NCI-H2081 (cell line): ENCODE results near the gene GNB2.

Experiments
- DNase-seq, 2 experiments: peaks; one replicate each; lab custom pipeline; 2025; lab: John Stamatoyannopoulos, UW

The GNB2 gene

DNA sequence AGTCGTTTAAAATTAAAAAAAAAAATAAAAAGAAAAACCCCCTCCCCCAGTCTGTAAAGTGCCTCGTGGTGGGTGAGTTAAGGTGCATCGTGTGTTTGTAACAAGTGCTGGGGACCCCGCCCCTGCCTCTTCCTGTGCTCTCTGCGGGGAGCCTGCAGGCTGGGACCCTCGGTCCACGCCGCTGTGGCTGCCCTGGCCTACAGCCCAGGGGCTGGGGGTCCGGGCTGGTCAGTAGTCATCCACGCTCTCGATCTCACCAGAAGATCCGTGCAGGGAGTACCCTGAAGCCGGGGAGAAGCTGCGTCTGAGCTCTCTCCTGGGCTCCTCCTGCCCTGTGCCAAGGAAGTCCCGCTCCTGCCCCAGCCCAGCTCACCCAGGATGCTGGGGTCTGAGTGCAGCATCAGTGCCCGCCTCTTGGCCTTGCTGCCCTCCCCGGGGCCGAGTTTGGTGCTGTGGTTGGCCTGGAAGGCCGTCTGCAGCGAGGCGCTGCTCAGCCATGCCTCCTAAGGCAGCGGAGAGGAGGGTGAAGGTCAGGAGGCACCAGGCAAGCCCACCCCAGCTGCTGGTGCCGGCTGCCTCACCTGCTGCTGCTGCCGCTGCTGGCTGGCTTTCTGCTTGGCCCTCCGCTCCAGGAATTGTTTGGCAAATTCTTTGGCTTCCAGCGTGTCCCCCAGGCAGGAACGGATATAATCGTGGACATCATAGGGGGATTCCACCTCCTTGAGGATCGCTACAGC lies 8.1 kb downstream of the GNB2 start:
- no peak for DNase-seq

DNA sequence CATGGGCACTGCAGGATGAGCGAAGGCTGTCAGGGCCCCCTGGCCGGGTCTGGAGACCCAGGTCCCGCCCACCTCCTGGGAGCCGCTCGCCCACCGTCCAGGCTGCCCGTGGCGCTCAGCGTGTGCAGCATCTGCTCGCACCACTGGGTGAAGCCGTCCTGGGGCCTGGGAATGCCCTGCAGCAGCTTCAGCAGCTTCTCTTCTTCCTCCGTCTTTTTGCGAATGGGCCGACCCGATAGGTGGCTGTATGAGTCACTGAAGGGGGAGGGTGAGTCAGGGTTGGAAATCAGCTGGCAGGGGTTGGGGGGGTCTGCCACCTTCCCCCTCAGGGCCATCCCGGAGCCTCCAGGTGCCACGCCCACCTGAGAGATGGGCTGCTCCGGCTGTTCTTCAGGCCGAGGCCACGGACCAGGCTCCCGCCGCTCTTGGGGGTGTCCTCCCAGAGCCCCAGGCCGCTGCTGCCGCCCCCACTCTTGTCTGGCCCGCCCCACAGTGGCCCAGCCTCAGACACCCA lies 8.7 kb downstream of the GNB2 start:
- DNase-seq, result no peak

DNA sequence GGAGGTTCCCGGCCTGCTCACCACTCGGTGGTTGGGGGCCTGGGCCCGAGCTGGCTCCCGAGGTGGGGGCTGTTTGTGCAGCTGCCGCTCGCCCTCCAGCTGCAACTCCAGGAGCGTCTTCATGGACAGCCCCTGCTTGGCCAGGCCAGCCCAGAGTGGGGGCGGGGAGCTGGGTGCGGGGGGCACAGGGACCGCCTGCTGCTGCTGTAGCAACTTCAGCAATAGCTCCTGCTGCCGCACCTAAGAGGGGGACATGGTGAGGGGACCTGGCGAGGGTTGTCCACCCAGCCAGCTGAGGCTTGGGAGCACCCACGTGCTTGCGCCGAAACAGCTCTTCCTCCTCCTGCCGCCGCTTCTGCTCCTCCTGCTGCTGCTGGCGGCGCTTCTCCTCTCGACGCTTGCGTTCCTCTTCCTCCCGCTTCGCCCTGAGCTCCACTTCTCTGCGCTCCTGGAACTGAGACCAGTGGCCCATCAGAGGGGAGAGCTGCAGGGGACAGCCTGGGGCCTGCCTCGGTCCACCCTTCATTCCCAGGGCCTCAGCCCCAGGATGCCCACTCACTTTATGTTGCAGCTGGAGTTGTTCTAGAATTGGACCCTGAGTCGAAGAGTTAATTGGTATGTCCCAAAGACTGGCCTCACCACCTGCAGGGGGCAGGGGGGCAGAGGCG lies 9.6 kb downstream of the GNB2 start:
- DNase-seq, result no peak

DNA sequence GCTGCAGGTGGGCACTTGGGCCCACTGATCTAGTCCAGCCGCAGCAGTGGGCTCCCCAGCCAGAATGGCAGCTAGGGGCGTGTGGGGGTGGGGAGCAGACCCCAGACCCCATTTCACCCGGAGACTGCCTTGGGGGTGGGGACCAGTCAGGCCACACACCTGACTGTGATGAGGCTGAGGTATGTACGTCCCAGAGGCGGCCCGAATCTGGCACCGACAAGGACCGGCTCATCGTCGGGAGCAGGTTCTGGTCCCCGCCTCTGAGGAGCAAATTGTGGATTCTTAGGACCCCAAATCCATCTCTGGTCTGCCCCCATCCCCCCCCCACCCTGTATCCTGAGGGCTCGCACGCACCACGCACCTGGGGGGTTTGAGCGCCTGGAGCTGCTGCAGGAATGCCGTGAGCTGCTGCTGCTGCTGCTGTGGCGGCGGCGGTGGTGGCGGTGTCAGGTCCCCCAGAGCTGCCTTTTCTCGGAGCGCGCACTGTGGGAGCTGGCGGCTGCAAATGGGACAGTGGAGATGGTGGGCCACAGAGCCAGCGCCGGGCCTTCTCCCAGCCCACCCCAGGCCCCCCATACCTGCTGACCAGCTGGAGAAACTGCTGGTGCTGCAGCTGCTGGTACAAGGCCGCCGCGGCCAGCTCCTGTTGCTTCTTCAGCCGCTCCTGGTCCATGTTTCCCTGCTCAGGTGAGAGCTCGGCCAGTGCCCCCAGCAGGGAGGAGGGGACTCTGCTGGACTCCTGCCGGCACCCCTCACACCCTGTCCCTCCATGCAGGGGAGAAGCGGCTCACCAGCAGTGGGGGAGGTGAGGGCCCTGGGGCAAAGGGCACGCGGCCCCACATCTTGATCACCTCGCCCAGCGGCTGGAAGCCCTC lies 10.4 kb downstream of the GNB2 start:
- DNase-seq, result no peak

DNA sequence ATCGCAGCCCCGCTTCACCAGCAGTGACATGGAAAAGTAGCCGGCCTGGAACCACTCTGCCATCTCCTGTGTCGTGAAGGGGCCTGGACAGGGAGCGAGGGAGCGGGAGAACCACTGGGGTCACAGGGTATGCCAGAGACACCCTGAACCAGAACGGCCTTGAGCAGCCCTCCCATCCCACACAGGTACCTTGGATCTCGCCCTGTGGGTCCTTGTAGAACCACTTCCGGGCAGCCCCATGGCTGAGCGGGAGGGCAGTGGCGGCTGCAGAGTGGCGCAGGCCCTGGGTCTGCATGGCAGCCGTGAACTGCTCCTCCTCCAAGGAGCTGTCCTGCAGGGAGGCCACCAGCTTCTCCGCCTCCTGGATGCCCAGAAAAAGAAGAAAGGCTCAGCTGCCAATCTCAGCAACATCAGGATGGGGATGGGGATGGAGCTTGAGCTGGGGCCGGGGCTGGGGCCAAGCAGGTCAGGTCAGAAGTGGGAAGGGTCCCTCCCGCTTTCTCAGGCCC lies 11.0 kb downstream of the GNB2 start:
- DNase-seq, result no peak

DNA sequence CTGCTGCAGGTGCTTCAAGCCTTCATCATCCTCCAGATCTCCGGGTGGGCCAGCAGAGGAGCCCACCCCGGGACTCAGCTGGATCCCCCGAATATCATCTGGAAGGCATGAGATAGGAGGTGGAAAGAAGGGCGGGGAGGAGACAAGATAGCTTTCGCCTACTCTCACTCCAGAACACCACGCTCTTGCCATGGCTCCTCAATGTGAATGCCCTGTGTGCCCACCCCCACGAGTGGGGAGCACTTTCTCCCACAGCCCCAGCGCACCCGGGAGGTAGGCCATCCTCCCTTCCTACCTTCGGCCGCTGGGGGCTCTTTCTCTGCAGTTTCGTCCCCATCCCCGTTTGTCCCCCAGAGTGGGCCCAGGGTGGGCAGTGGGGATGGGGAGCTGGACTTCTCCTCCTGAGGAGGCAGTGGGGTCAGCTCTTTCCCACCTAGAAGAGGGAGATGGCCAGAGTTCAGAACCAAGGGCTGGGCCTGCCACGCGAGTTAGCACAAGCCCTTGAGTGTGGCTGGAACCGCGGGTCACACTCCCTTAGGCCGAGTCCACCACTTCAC lies 11.6 kb downstream of the GNB2 start:
- no peak for DNase-seq

DNA sequence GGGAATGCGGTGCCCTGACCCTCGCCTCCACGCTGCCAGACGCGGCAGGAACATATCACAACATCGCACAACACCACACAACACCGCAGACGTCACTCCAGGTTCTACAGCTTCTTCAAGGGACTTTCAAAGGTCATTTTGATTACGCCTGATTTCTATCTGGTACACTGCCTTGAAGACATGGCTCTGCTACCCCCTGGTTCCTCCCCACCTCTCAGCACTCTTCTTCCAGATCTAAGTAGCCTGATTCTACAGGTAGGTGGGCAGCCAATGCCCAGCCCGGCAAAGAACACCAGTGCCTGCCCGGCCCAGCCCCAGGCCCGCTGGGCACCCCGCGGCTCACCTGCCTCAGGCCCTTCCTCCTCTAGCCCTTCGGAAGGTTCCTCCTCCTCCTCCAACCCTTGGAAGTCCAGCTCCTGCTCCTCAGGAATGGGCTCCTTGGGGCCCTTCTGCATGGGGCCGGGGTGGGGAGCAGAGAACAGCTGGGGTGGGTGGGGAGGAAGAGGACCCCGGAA lies 12.1 kb downstream of the GNB2 start:
- no peak for DNase-seq

DNA sequence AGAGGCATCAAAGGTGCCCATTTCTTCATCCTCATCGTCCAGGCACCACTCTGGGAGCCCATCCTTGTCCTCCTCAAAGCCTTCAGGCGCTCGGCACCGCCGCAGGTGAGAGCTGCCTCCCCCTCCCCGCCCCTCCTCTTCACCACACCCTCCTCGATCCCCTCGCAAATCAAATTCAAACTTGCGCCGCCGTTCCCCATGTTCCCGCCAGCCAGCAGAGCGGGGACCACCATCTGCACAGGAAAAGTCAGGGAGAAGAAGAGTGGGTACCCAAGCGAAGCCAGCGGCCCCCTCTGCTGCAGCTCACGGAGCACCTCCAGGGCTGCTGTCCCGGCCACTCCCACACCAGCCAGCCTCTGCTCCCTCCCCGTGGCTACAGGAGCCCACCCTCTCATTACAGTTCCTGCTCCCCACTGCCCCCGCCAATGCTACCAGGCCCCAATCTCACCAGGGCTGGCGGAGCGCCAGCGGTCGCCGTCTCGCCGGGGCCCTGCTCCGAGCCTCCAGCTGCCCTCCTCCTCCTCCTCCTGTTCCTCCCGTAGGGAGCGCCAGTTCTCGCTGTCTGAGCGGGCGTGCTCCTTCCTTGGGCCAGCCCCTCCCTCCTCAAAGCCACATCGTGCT lies 12.8 kb downstream of the GNB2 start:
- DNase-seq, result no peak

DNA sequence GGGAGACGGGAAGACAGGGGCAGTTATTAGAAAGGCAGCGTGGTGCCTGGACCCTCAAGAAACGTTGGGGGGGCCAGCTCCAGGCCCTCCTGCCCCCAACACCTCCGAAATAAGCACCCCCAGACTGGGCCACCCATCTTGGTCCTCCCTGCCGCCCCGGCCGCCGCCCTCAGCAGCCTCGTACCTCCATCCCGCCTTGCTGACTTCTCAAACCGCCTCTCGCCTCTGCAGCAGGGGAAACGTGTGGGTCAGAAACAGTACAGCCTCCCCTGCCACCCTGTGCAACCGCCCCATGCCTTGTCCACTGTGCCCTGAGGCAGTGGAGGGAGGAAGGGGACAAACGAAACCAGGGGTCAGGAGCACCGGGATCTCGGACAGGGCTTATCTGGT lies 13.3 kb downstream of the GNB2 start:
- DNase-seq, result no peak

DNA sequence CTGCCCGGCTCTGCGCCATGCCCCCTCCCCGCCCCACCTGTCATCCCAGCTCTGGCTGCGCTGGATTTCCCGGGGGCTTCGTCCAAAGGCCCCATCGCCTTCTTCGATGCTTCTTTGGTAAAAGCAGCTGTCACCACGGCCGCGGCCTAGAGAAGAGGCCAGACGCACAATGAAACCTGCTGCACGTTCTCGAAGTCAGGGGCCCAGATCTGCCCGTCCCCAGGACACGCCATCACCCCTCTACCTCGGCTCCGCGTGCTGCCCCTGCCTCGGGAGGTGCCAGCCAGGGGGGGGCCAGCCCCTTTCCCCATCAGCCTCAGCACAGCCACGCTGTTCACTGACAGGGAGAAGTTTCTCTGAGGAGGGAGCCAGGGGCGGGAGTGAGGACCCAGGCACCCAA lies 13.7 kb downstream of the GNB2 start:
- no peak for DNase-seq

DNA sequence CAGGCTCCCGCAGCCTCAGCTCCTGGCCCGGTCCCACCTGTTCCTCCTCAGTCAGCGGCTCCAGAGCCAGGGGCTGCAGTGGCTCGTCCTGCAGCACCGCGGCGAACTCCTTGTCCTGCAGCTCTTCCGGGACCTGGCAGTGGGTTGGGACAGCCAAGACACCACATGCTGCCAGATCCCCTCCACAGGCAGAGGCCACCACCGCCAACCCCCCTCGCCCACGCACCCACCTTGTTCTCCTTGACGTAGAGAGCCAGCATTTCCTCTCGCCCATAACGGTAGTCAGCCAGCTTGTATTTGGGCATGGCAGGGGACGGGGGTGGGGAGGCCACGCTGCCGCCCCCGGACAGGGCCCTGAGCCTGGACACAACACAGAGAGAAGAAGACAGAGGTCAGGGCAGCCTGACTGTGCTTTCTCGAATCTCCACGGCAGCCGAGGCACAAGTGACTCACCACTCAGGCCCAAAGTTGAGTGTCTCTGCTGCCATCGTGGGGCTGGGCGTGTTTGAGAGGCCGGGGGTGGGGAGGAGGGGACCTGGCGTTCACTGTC lies 14.3 kb downstream of the GNB2 start:
- no peak for DNase-seq

DNA sequence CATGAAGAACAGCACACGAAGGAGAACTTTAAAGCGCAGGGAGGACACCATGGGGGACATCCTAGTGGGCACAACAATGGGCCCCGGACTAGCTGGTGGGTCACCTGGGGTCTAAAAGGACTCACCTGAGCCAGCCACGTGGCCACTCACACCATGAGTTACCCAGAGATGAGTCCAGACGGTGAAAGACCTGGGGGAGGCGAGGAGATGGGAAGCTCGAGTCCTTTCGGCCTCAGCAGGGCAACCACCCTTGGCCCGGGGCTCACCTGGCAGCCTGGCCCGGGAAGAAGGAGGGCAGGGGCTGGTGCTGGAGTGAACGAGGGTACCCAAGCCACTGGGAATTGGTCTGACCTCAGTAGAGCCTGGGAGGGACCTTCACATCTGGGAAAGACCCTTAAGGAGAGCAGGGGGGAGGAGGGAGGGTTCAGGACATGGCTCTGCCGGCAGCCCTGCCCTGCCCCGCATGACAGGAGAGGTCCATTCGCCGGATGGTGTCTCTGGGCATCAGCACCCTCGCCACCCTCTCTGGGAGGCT lies 14.9 kb downstream of the GNB2 start:
- no peak for DNase-seq

DNA sequence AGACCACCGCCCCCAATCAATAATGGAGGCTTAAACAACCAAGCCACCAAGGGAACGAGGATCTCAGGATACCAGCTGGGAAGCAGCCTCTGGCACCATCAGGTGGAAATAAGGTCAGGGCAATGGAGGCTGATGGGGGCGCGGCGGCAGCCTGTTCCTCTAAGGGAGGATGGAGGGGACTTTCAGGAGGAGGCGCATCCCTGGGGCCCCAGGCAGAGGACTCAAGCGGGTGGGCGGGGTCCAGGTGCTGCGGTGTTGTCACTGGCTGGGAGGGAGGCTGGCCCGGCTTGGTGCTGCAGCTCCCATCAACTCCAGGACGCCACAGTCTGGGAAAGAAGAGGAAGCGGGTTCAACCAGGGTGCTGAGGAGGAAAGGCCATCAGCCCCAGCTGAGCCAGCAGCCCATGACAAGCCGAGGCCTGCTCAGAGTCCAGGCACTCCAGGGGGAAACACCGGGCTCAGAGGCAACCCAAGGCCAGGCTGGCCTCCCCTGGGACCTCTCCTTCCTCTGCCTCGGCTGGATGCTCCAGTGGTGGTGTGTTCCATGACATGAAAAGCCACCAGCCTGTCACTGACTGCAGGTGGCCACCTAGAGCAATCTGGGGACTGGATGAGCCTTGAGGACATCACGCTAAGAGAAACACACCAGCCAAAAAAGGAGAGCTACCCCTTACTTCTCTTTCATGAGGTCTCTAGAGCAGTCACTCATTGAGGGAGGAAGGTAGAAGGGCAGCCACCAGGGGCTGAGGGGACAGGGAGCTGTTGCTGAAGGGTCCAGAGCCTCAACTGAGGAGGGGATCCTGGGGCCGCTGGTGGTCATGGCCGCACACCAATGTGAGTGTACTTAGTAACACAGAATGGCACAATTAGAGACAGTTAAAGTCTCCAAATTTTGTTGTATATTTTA lies 15.9 kb downstream of the GNB2 start:
- no peak for DNase-seq

DNA sequence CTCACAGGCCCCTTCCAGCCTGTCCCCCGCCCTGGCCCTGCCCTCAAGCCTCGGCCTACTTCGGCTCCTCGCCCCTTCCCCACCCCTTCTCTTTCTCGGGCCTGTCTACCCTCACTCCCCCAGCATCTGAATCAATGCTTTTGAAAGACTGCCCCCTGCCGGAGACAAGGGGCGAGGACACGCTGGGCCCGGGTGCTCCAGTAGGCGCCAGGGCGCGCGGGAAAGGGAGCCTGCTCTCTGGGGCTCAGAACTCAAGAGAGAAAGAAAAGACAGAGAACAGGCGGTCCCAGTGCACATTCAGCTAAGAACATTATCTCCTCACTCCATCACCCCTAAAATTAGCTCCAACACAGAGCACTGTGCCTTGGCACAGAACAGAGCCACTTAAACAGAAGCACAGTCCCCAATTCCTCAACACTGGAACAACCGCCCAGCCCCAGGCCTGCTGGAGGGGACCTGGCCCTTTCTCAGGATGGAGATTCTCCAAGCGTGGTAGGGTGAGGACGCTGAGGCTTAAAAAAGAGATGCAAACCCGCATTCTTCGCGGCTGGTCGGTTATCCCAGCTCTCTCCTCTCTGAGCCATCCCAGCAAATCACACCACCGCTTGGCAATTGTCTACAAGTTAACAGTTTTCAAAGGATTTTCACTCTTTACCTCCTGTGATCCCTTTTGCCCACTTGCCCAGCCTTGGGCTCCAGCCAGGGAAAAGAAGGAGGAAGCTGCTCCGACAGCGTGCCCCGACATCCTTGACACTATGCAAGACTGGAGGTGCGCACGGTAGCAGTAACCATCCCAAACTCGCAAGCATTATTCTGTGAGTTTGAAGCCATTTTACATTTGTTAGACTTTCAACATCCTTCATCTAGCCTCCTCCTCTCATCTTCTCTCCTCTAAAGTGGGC lies 18.4 kb downstream of the GNB2 start:
- peak; percentile 71 to 85 for DNase-seq

DNA sequence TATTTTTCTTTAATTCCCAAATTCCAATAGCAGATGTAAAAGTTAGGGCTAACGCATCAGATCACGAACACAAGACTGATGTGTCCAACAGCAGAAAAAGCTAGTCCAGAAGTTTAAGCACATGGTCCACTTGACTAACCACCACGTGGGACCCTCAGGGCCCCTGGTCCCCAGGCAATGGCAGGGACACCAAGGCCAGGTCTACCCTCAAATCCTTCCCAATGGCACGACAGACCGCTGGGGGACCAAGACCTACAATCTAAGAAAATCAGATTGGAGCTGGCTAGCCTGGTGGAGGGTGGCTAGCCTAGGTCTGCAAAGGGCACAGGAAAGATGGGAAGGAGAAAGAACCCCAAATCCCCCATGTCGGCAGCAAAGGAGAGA lies 19.0 kb downstream of the GNB2 start:
- DNase-seq, result no peak

DNA sequence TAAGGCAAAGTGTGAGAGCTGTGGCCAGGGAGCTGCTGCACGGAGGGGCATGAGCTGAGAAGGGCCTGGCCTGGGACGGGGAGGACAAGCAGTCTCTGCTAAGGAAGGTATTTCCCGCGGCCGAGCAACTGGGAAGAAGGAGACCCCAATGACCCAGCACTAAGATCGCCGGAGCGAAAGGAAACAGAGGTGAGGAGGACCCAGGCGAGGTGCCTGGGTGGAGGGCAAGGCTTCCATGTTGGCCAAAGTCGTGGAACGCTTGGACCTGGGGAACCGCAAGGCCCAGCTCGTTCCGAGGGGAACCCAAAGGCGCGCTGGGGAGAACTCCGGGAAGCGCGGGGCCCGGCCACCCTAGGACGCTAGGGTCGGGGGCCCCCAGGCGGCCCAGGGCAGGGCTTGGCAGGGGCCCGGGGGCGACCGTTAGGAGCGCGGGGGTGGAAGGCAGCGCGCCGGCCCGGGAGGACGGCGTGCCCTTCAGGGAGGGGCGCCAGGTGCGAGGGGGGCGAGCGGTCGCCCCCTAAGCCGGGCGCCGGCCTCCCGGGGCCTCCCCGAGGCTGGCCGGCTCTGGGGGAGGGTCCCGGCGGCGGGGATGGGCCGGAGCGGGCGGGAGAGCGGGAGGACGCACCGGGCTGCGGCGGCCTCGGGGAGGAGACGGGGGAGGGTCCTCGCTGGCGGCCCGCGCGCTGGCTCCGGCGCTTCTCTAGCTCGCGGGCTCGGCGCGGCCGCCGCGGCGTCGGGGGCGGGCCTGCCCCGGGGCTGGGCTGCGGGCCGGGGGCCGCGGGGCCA lies 20.0 kb downstream of the GNB2 start:
- DNase-seq, result no peak

DNA sequence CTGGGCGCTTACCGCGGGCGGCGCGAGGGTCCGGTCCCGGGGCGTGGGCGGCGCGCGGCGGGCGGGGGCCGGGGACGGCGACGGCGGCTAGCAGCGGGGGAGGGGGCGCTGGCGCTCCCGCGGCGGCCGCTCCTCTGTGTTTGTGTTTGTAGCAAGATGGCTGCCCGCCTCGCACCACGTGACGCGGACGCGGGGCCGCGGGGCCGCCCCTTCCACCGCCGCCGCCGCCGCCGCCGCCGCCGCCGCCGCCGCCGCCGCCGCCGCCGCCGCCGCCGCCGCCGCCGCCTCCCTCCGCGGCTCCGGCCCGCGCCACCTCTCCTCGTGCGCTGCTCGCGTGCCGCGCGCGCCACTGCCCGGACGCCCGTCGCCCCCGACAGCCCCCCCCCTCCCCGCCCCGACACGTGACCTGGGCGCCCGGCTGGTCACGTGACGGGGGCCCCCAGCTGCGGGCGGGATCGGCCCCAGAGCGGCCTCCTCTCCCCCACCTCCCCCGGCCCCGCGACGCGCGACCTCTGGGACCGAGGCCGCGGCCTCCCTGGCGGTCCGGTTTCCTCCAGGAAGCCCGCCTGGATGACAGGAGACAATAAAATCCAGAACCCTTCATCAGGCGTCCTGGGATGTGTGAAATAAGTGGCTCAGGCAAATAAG lies 20.7 kb downstream of the GNB2 start, which contains the start of gene GIGYF1:
Gene GIGYF1, minus strand, starts transcription at position 153 of the 648 bp plus-strand sequence. CDS start 6,012 bp downstream, outside the sequence.
- DNase-seq, result peak; percentile 72 to 79
